HEK293 (cell line): ENCODE results near the gene NHSL2.

ENCODE experiments used
- CTCF ChIA-PET: fragments of 350-600 bp; formaldehyde crosslinking; extraction: SDS; loops from one replicate; lab custom pipeline; 2021; ENCODE audit warnings: antibody characterized with exemption; lab: Yijun Ruan, JAX
- POLR2A ChIA-PET: fragments of 300-600 bp; formaldehyde crosslinking; extraction: SDS; loops from one replicate; lab custom pipeline; 2020; ENCODE audit warnings: antibody characterized with exemption, inconsistent platforms; lab: Yijun Ruan, JAX
- H3K27ac ChIP-seq: fragments of 200-500 bp; sonication (Bioruptor generic); 2 replicates; pipeline ENCODE4 v1.5.1; 2014; ENCODE audit warnings: low read depth, low read length, control low read depth, inconsistent platforms; ENCODE audit errors: extremely low read depth
- H3K36me3 ChIP-seq, 2 experiments: fragments of 200-500 bp in 1 of 2; sonication (Bioruptor generic) in 1 of 2; 1 replicate in 1 of 2; 2 replicates in 1 of 2; pipeline ENCODE4 v1.5.1; 2014 to 2017; ENCODE audit warnings: inconsistent platforms in 2 of 2, low read length in 2 of 2; ENCODE audit not compliant: control insufficient read depth in 2 of 2, insufficient read depth in 1 of 2
- H3K4me1 ChIP-seq: fragments of 200-500 bp; sonication (Bioruptor generic); 2 replicates; pipeline ENCODE4 v1.5.1; 2014; ENCODE audit warnings: mild to moderate bottlenecking, low read length, inconsistent platforms; ENCODE audit not compliant: control insufficient read depth, insufficient read depth
- H3K4me3 ChIP-seq: 2 replicates; pipeline ENCODE4 v1.5.1; 2011; ENCODE audit warnings: low read depth, mild to moderate bottlenecking, control low read depth, low read length, moderate library complexity
- H3K9me3 ChIP-seq: fragments of 200-500 bp; sonication (Bioruptor generic); 2 replicates; pipeline ENCODE4 v1.5.1; 2014; ENCODE audit warnings: low read depth, low read length, inconsistent platforms; ENCODE audit not compliant: control insufficient read depth, insufficient read depth
- BCL11B ChIP-seq: fragments of 450-650 bp; formaldehyde crosslinking; IDR thresholded peaks from 2 replicates; pipeline ENCODE4 v1.5.1; 2016; ENCODE audit warnings: low read depth, missing biosample characterization, missing genetic modification characterization
- KLF16 ChIP-seq: fragments of 450-650 bp; formaldehyde crosslinking; IDR thresholded peaks from 2 replicates; pipeline ENCODE4 v1.5.1; 2017; ENCODE audit warnings: missing biosample characterization, missing genetic modification characterization
- MZF1 ChIP-seq: fragments of 450-650 bp; formaldehyde crosslinking; IDR thresholded peaks from 2 replicates; pipeline ENCODE4 v1.5.1; 2017; ENCODE audit warnings: missing biosample characterization, missing genetic modification characterization, borderline replicate concordance
- ZBTB1 ChIP-seq: fragments of 450-650 bp; formaldehyde crosslinking; IDR thresholded peaks from 2 replicates; pipeline ENCODE4 v1.5.1; 2016; ENCODE audit warnings: missing biosample characterization, missing genetic modification characterization
- ZIC2 ChIP-seq: fragments of 450-650 bp; formaldehyde crosslinking; IDR thresholded peaks from 2 replicates; pipeline ENCODE4 v1.5.1; 2016; ENCODE audit warnings: missing biosample characterization, missing genetic modification characterization
- ZNF10 ChIP-seq: fragments of 450-650 bp; formaldehyde crosslinking; IDR thresholded peaks from 2 replicates; pipeline ENCODE4 v1.5.1; 2017; ENCODE audit warnings: missing biosample characterization, missing genetic modification characterization
- ZNF184 ChIP-seq: fragments of 450-650 bp; IDR thresholded peaks from 2 replicates; pipeline ENCODE4 v1.5.1; 2018; ENCODE audit warnings: missing biosample characterization, mild to moderate bottlenecking, missing genetic modification characterization
- ZNF350 ChIP-seq: fragments of 450-650 bp; formaldehyde crosslinking; IDR thresholded peaks from 2 replicates; pipeline ENCODE4 v1.5.0; 2017; ENCODE audit warnings: missing biosample characterization, mild to moderate bottlenecking, missing genetic modification characterization
- ZNF391 ChIP-seq: fragments of 450-650 bp; formaldehyde crosslinking; IDR thresholded peaks from 2 replicates; pipeline ENCODE4 v1.5.1; 2016; ENCODE audit warnings: low read depth, missing biosample characterization, missing genetic modification characterization, borderline replicate concordance
- ZNF544 ChIP-seq: fragments of 450-650 bp; formaldehyde crosslinking; IDR thresholded peaks from 2 replicates; pipeline ENCODE4 v1.5.0; 2017; ENCODE audit warnings: missing biosample characterization, missing genetic modification characterization
- ZNF792 ChIP-seq: fragments of 450-650 bp; formaldehyde crosslinking; IDR thresholded peaks from 2 replicates; pipeline ENCODE4 v1.5.1; 2016; ENCODE audit warnings: missing biosample characterization, missing genetic modification characterization
- ZXDB ChIP-seq: fragments of 450-650 bp; formaldehyde crosslinking; IDR thresholded peaks from 2 replicates; pipeline ENCODE4 v1.5.1; 2016; ENCODE audit warnings: missing biosample characterization, missing genetic modification characterization
- TF ChIP-seq, protein P1 (sequence below): fragments of 450-650 bp; formaldehyde crosslinking; conservative IDR thresholded peaks from 2 replicates; pipeline ENCODE4 v1.5.1; 2016; ENCODE audit warnings: low read depth, missing biosample characterization, missing genetic modification characterization
- TF ChIP-seq, protein P2 (sequence below): fragments of 450-650 bp; formaldehyde crosslinking; IDR thresholded peaks from 2 replicates; pipeline ENCODE4 v1.5.1; 2016; ENCODE audit warnings: missing biosample characterization, missing genetic modification characterization
- TF ChIP-seq, protein P3 (sequence below): fragments of 450-650 bp; IDR thresholded peaks from 2 replicates; pipeline ENCODE4 v1.5.1; 2018; ENCODE audit warnings: missing biosample characterization, missing genetic modification characterization

The NHSL2 gene

GRCh38 chrX:72045552-72046277, 135.1 kb downstream of the NHSL2 start:
- Histone ChIP-seq H3K9me3 (no peaks in the 10 kb centered on the region), H3K27ac (peak overlapping the region; percentile 28), H3K4me3 (no peak overlapping the region), H3K4me1 (no peaks in the 10 kb centered on the region), H3K36me3 (no peaks in the 10 kb centered on the region)
- ChIA-PET POLR2A (no interaction called here), CTCF (interaction anchor here (0.6 to 1.4 kb wide), 4 partner anchors 79 to 148 kb away, joined by 3 to 6 read pairs (median 4); no protein-coding TSS in a partner anchor)
- TF ChIP-seq ZNF350 (tag by site-specific recombination) (no peak), BCL11B (tag by site-specific recombination) (no peak), ZNF391 (tag by site-specific recombination) (no peak), ZNF184 (tag by site-specific recombination) (no peak), ZXDB (tag by site-specific recombination) (no peak)

GRCh38 chrX:72046447-72046846, 135.8 kb downstream of the NHSL2 start:
- TF ChIP-seq ZNF10 (tag by site-specific recombination) (no peak), ZBTB1 (tag by site-specific recombination) (no peak), ZNF792 (tag by site-specific recombination) (no peak), MZF1 (tag by site-specific recombination) (no peak)
- TF ChIP-seq, protein P1, sequence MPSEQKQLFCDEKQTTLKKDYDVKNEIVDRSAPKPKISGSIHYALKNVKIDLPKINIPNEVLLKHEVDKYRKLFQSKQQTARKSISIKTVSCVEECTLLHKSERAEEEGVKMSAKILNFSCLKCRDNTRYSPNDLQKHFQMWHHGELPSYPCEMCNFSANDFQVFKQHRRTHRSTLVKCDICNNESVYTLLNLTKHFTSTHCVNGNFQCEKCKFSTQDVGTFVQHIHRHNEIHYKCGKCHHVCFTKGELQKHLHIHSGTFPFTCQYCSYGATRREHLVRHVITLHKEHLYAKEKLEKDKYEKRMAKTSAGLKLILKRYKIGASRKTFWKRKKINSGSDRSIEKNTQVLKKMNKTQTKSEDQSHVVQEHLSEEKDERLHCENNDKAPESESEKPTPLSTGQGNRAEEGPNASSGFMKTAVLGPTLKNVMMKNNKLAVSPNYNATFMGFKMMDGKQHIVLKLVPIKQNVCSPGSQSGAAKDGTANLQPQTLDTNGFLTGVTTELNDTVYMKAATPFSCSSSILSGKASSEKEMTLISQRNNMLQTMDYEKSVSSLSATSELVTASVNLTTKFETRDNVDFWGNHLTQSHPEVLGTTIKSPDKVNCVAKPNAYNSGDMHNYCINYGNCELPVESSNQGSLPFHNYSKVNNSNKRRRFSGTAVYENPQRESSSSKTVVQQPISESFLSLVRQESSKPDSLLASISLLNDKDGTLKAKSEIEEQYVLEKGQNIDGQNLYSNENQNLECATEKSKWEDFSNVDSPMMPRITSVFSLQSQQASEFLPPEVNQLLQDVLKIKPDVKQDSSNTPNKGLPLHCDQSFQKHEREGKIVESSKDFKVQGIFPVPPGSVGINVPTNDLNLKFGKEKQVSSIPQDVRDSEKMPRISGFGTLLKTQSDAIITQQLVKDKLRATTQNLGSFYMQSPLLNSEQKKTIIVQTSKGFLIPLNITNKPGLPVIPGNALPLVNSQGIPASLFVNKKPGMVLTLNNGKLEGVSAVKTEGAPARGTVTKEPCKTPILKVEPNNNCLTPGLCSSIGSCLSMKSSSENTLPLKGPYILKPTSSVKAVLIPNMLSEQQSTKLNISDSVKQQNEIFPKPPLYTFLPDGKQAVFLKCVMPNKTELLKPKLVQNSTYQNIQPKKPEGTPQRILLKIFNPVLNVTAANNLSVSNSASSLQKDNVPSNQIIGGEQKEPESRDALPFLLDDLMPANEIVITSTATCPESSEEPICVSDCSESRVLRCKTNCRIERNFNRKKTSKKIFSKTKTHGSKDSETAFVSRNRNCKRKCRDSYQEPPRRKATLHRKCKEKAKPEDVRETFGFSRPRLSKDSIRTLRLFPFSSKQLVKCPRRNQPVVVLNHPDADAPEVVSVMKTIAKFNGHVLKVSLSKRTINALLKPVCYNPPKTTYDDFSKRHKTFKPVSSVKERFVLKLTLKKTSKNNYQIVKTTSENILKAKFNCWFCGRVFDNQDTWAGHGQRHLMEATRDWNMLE (tag by site-specific recombination): no peak
- TF ChIP-seq, protein P2, sequence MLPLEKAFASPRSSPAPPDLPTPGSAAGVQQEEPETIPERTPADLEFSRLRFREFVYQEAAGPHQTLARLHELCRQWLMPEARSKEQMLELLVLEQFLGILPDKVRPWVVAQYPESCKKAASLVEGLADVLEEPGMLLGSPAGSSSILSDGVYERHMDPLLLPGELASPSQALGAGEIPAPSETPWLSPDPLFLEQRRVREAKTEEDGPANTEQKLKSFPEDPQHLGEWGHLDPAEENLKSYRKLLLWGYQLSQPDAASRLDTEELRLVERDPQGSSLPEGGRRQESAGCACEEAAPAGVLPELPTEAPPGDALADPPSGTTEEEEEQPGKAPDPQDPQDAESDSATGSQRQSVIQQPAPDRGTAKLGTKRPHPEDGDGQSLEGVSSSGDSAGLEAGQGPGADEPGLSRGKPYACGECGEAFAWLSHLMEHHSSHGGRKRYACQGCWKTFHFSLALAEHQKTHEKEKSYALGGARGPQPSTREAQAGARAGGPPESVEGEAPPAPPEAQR (tag by site-specific recombination): no peak
- CTCF ChIA-PET: interaction anchor here (0.6 to 2.8 kb wide), 5 partner anchors 11 to 147 kb away, joined by 3 to 9 read pairs (median 5); no protein-coding TSS in a partner anchor
- no peaks in the 10 kb centered on the region for H3K4me1 ChIP-seq
- no peaks in the 10 kb centered on the region for H3K9me3 ChIP-seq
- peak overlapping the region; percentile 28 for H3K27ac ChIP-seq
- H3K36me3 ChIP-seq: no peaks in the 10 kb centered on the region
- POLR2A ChIA-PET: no interaction called here
- no peak overlapping the region for H3K4me3 ChIP-seq

DNA sequence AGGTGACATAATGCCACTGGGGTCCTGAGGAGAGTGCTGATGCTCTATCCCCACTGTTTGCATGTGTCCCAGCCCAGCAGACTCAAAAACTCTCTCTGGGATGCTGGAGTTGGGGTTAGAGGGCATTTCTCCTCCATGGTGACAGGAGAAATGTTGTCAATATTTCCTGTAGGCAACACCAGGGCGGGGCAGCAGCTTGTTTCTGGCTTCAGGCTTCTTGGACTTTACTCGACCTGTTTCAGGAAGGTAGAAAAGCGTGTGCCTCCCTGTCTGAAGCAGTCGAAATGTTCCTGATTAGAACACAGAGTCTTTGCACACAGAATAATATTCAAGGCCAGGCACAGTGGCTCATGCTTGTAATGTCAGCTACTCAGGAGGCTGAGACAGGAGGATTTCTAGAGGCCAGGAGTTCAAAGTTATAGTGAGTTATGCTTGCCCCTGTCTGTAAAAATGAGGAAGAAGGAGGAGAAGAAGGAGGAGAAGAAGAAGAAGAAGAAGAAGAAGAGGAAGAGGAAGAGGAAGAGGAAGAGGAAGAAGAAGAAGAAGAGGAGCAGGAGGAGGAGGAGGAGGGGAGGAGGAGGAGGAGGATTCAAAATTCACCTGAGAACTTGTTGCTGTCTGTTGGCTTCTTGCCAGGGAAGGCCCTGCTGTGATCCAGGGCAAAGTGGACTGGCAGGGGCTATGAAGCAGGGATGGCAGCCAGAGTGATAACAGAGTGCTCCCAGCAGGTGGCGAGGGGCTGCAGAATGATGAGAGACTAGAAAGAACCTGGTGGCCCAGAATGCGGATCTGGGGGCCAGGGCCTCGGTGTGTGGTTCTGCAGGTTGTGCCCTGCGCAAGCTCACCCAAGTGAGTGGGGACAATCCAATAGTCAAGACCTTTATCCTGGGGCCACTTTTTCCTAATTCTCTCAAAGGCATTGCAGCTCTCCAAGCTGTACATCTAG, 138.1 kb downstream of the NHSL2 start:
- CTCF ChIA-PET: interaction anchor here (0.7 to 2.8 kb wide), 6 partner anchors 9 to 78 kb away, joined by 3 to 9 read pairs (median 5); no protein-coding TSS in a partner anchor
- peak; percentile 62; the same call in 1 of the 2 replicates for TF ChIP-seq ZNF544 (tag by site-specific recombination)
- TF ChIP-seq, protein P3, sequence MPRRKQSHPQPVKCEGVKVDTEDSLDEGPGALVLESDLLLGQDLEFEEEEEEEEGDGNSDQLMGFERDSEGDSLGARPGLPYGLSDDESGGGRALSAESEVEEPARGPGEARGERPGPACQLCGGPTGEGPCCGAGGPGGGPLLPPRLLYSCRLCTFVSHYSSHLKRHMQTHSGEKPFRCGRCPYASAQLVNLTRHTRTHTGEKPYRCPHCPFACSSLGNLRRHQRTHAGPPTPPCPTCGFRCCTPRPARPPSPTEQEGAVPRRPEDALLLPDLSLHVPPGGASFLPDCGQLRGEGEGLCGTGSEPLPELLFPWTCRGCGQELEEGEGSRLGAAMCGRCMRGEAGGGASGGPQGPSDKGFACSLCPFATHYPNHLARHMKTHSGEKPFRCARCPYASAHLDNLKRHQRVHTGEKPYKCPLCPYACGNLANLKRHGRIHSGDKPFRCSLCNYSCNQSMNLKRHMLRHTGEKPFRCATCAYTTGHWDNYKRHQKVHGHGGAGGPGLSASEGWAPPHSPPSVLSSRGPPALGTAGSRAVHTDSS (tag by site-specific recombination): peak; percentile 93
- TF ChIP-seq KLF16 (tag by site-specific recombination): no peak
- TF ChIP-seq ZIC2 (tag by site-specific recombination): peak; percentile 46; the same call in 1 of the 2 replicates
- H3K4me1 ChIP-seq: no peaks in the 10 kb centered on the region

More for the DNA sequence above, 138.1 kb downstream of the NHSL2 start:
- POLR2A ChIA-PET: no interaction called here
- no peak overlapping the region for H3K27ac ChIP-seq
- H3K9me3 ChIP-seq: no peaks in the 10 kb centered on the region
- H3K4me3 ChIP-seq: no peak overlapping the region
- no peaks in the 10 kb centered on the region for H3K36me3 ChIP-seq
